Neutrophil (primary cell): ENCODE data around the gene TMEM269.

ENCODE experiments used
- H3K27ac ChIP-seq: fragments of 200-600 bp; sonication (generic); 2 replicates; pipeline ENCODE4 v1.5.1; 2016; ENCODE audit warnings: mild to moderate bottlenecking, moderate library complexity
- H3K27me3 ChIP-seq: fragments of 200-600 bp; sonication (generic); 2 replicates; pipeline ENCODE4 v1.6.0; 2016; ENCODE audit warnings: mild to moderate bottlenecking
- H3K36me3 ChIP-seq: fragments of 200-600 bp; sonication (generic); 2 replicates; pipeline ENCODE4 v1.5.1; 2017
- H3K4me1 ChIP-seq, 2 experiments: fragments of 200-600 bp in 1 of 2; sonication (generic) in 1 of 2; 1 replicate in 1 of 2; 2 replicates in 1 of 2; pipeline versions ENCODE4 v1.5.1 to v1.6.1; 2013 to 2016; ENCODE audit warnings: low read depth in 1 of 2, low read length in 1 of 2, mild to moderate bottlenecking in 1 of 2, moderate library complexity in 1 of 2; ENCODE audit not compliant: control insufficient read depth in 1 of 2, insufficient read depth in 1 of 2
- H3K4me3 ChIP-seq, 2 experiments: fragments of 200-600 bp in 1 of 2; sonication (generic) in 1 of 2; 1 replicate in 1 of 2; 2 replicates in 1 of 2; pipeline ENCODE4 v1.5.1; 2013 to 2016; ENCODE audit warnings: low read depth in 1 of 2, low read length in 1 of 2, mild to moderate bottlenecking in 1 of 2, moderate library complexity in 1 of 2
- H3K9me3 ChIP-seq: fragments of 200-600 bp; sonication (generic); 2 replicates; pipeline ENCODE4 v1.5.1; 2016
- CTCF ChIP-seq: fragments of 200-600 bp; sonication (generic); IDR thresholded peaks from 2 replicates; pipeline ENCODE4 v1.5.1; 2016; ENCODE audit warnings: antibody characterized with exemption

TMEM269 gene

GRCh38 chr1:42841010-42841409 lies 56.2 kb downstream of the TMEM269 start:
- H3K36me3 ChIP-seq: peaks cover 51% of the 10 kb centered on the region
- no peak for TF ChIP-seq CTCF
- H3K27ac ChIP-seq: no peak overlapping the region
- H3K9me3 ChIP-seq: no peaks in the 10 kb centered on the region
- H3K27me3 ChIP-seq: no peaks in the 10 kb centered on the region
- H3K4me3 ChIP-seq: no peak overlapping the region
- H3K4me1 ChIP-seq: peaks cover 4 to 6% of the 10 kb centered on the region in 2 experiments

- TF ChIP-seq CTCF: no peak
Measured at GRCh38 chr1:42841440-42842147, 56.8 kb downstream of the TMEM269 start.

GRCh38 chr1:42844592-42845140 lies 59.9 kb downstream of the TMEM269 start:
- Histone ChIP-seq H3K4me3 (no peak overlapping the region), H3K4me1 (peaks cover 11 to 15% of the 10 kb centered on the region in 2 experiments), H3K9me3 (no peaks in the 10 kb centered on the region), H3K27me3 (no peaks in the 10 kb centered on the region), H3K27ac (no peak overlapping the region), H3K36me3 (peaks cover 32% of the 10 kb centered on the region)
- no peak for TF ChIP-seq CTCF

More at GRCh38 chr1:42841440-42842147, 56.8 kb downstream of the TMEM269 start:
- H3K4me1 ChIP-seq: peaks cover 6 to 10% of the 10 kb centered on the region in 2 experiments
- H3K27ac ChIP-seq: no peak overlapping the region
- H3K27me3 ChIP-seq: no peaks in the 10 kb centered on the region
- no peaks in the 10 kb centered on the region for H3K9me3 ChIP-seq
- no peak overlapping the region for H3K4me3 ChIP-seq
- H3K36me3 ChIP-seq: peaks cover 46% of the 10 kb centered on the region

- Histone ChIP-seq H3K36me3 (peaks cover 35% of the 10 kb centered on the region), H3K4me3 (no peak overlapping the region), H3K27me3 (no peaks in the 10 kb centered on the region), H3K9me3 (no peaks in the 10 kb centered on the region), H3K27ac (no peak overlapping the region), H3K4me1 (peaks cover 11 to 15% of the 10 kb centered on the region in 2 experiments)
- TF ChIP-seq CTCF: no peak
Measured at GRCh38 chr1:42845193-42845592, 60.4 kb downstream of the TMEM269 start.

GRCh38 chr1:42845866-42846256 lies 61.1 kb downstream of the TMEM269 start:
- Histone ChIP-seq H3K4me3 (peak overlapping the region; percentile 68 to 90), H3K27ac (peak overlapping the region; percentile 45), H3K27me3 (no peaks in the 10 kb centered on the region), H3K4me1 (peaks cover 11 to 15% of the 10 kb centered on the region in 2 experiments), H3K36me3 (peaks cover 35% of the 10 kb centered on the region), H3K9me3 (no peaks in the 10 kb centered on the region)
- TF ChIP-seq CTCF: no peak
